Measurements from ENCODE around the gene SUMO2.
"Not testable (repeated sequence)": the region's sequence is repeated elsewhere in the genome, so short reads cannot be mapped to it uniquely, and the experiment has no call there.

The SUMO2 gene

GRCh38 chr17:75181608-75182318 lies 996 bp downstream of the SUMO2 start:
- no peak for DNase-seq

DNA sequence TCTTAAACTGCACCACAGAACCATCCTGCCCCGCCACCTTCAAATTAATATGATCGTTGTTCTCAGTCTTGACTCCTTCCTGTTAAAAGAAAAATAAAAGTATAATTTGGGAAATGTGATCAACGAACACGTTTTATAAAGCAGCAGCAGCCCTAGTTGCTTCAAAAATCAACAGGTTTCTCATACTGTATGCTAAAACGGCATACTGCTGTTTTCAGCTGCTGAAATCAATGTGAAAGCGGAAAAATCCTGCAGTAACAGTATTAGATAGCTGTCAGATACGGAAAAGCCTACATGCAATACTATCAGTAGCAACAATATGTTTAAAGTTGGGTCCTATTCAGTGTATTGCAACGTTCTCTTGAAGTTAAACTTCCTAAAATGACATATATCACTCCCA lies 1.6 kb downstream of the SUMO2 start:
- no peak for DNase-seq

DNA sequence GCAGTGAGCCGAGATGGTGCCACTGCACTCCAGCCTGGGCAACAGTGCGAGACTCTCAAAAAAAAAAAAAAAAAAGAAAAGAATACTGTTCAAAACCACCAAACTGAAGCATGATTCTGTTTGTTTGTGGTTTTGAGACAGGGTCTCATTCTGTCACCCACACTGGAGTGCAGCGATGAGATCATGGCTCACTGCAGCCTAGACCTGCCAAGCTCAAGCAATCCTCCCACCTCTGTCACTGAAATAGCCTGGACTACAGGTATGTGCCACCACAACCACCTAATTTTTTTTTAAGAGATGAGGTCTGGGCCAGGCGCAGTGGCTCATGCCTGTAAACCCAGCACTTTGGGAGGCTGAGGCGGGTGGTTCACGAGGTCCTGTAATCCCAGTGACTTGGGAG lies 4.3 kb downstream of the SUMO2 start:
- no peak for DNase-seq

DNA sequence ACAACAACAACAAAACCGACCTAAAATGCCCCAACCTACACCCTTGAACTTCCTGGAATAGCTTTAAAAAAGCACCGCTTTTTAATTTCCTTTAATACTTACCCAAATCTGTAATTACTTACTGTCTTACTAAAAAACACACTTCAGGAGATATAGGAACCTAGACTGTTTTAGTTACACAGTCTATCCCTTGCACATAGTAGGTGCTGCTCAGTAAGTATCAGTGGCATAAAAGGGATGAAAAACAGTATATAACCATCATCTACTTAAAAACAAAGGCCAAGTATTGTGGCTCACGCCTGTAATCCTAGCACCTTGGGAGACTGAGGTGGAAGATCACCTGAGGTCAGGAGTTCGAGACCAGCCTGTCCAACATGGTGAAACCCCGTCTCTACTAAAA lies 6.1 kb downstream of the SUMO2 start:
- DNase-seq = no peak

DNA sequence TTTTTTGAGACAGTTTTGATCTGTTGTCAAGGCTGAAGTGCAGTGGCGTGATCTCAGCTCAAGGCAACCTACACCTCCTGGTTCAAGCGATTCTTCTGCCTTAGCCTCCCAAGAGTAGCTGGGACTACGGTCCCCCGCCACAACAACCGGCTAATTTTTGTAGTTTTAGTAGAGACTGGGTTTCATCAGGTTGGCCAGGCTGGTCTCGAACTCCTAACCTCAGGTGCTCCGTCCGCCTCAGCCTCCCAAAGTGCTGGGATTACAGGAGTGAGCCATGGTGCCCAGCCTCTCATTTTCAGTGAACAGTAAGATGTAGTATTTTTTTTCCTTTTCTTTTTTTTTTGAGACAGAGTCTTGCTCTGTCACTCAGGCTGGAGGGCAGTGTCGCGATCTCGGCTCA lies 7.8 kb downstream of the SUMO2 start:
- no peak for DNase-seq

GRCh38 chr17:75173526-75173925 lies 9.2 kb downstream of the SUMO2 start:
- DNase-seq = no peak

GRCh38 chr17:75168998-75169397 lies 13.8 kb downstream of the SUMO2 start:
- DNase-seq = no peak

GRCh38 chr17:75164606-75165005 lies 18.2 kb downstream of the SUMO2 start:
- not testable (repeated sequence) for DNase-seq

GRCh38 chr17:75163074-75163473 lies 19.7 kb downstream of the SUMO2 start:
- DNase-seq = no peak

DNA sequence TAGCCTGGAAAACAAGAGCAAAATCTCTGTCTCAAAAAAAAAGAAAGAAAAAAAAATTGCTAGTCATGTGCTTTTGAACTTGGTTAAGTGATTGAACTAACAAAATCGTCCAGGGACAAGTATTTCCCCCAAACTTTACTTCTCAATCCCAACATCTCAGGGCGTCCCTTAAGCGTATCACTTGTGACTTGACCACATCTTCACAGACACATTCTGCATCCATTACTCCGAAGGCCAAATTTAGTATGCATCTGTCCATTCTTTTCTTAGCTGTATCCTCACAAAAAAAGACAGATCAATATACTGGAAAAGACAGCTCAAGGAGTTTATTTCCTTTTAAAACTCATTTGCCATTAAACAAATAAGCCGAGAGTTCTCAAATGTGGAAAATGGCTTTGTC lies 22.5 kb downstream of the SUMO2 start:
- DNase-seq = no peak

GRCh38 chr17:75159196-75160031 lies 23.3 kb downstream of the SUMO2 start:
- DNase-seq = no peak

GRCh38 chr17:75158480-75158879 lies 24.3 kb downstream of the SUMO2 start:
- DNase-seq = not testable (repeated sequence)

DNA sequence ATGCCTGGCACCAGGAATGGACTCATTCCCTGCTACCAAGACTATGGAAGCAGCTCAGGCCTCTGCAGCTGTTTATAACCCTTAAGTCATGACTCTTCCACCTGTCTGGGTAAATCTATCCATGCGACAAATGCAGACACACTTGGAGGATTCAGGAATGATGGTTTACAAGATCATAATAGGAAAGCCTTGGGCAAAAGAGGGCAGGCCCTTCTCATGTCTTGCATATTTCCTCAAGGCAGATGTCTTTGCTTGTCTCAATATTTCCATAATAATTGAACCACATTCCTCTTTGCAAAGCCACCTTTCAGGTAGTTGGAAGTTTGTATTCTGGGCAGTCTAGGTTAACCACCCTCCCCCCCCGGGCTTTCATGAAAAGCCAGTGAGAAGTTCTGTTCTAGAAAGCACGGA lies 27.6 kb downstream of the SUMO2 start:
- no peak for DNase-seq

GRCh38 chr17:75154195-75155106 lies 28.3 kb downstream of the SUMO2 start, which contains the start of gene JPT1:
TSS of gene JPT1 (minus strand) at chr17:75154512. CDS start at chr17:75154397, 115 bp downstream.
- peak; percentile 93 for DNase-seq

DNA sequence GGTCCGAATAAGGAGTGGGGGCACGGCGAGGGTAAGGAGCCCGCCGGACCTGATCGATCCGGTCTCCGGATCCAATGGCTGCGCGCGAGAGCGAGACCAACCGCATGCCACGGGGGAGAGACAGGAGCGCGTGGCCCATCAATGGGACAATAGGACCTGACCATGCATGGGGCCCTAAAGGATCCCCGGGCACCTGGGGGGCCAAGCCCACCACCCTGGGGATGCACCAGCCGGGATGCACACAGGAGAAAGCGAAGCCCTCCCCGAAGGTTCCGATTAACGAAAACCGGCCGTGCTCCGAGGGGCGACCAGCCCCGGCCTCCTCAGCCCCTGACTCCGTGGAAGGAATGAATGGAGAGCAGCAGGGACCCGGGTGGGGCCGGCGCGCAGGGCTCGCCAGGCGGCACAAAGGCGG lies 29.0 kb downstream of the SUMO2 start:
- no peak for DNase-seq

DNA sequence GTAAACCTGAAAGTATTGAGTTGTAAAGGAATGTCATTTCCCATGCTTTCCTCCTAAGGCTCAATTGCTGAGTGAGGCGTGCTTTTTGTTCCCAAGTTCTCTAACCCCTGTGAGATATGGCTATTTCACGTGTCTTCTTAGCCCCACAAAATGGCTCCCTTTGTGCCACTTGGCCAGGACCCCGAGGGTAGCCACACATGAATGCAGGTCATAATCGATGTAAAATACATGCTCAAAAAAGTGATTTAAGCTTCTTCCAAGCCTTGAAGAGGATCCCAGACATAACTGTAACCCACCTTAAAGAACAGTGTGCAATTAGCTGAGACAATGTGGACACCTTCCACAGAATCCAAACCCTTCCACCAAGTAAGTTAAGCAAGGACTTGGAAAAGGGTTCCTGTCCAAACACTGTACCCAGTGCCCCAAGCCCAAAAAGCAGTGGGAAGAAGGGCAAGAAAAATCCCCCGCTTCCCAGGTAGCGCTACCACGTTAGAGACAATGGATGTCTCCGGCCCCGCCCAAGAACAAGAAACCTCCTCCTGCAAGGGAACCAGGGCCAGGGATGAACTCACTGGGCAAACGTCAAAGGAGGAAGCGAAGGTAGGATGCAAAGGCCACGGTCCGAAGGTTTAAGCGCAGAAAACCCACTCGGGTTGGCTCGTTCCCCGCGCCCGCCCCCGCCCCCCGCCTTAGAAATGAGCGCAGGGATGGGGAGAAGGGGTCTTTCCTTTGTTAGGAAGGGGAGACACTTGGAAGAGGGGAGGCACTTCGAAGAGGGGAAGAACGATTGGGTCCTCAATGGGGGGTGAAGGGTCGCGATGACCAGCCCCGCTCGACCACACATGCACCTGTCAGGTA lies 29.6 kb downstream of the SUMO2 start:
- peak; percentile 1 for DNase-seq

DNA sequence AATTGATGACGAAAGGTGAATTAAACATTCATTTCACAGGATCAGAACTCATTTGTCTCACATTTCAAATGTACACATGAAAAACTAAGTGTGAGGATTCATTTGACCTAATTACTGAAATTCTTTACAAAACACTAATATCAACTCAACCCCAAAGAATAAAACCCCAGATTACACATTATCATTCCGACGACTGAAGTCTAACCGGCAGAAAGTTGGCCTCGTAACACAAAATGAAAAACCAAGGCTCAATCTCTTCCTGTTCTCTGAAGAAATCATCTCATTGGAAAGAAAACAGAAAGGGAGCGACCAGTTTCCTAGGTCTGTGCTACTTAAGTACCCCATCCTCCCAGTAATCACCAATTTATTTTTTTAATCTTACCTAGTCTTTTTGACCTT lies 30.2 kb downstream of the SUMO2 start:
- DNase-seq = no peak

DNA sequence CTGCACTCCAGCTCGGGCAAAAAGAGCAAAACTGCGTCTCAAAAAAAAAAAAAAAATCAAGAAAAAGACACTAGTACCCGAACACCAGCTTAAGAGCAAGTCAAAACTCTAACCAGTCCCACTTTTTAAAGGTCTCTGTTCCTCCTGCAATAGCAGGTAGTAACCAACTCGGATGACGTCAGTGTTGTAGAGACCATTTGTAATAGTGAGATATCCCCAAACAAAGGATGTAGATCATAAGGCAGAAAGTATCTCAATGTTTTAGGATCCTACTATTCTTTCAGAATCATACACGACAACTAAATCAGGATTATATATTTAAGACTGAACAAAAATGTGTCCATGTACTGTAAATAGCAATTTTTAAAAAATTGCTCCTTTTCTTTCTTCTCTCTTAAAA lies 30.8 kb downstream of the SUMO2 start:
- DNase-seq = no peak

DNA sequence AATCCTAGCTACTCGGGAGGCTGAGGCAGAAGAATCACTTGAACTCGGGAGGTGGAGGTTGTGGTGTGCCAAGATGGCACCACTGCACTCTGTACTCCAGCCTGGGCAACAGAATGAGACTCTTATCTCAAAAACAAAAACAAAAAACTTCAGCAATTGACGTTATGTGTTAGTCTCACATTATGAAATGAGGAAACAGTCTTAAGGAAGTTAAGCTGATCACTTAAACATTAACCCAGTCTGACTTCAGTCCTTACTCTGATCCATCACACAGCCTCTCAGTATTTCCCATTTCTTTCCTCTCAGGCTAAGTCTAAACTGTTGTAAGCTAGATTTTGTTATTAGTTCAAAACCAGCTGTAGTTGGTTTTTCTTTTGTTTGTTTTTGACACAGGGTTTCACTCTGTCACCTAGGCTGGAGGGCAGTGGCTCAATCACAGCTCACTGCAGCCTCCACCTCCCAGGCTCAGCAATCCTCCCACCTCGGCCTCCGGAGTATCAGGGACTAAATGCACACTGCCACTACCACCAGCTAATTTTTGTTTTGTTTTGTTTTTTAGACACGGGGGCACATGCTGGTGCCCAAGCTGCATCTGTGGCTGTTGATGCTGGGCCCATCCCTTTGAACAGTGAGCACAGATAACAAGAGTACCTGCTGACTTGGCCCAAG lies 34.7 kb downstream of the SUMO2 start:
- no peak for DNase-seq

GRCh38 chr17:75146592-75146991 lies 36.2 kb downstream of the SUMO2 start:
- DNase-seq = no peak

- no peak for DNase-seq
These were observed 37.8 kb downstream of the SUMO2 start for GRCh38 chr17:75144816-75145512.
